DND-41 (cell line): ENCODE measurements around the gene SLC15A2.

Experiments
- ATAC-seq: fragments of 200-7000 bp; cut with Tn5 transposase; 3 replicates; pipeline ENCODE4 v1.9.1; 2021; ENCODE audit warnings: low read depth; ENCODE audit not compliant: insufficient read depth
- DNase-seq: peaks from one replicate; pipeline ENCODE4 v3.0.0-alpha.2; 2020
- H2AFZ ChIP-seq: 2 replicates; pipeline ENCODE4 v1.6.0; 2012; ENCODE audit warnings: low read depth, low read length
- H3K27ac ChIP-seq: 2 replicates; pipeline ENCODE4 v1.5.1; 2012; ENCODE audit warnings: low read length, inconsistent platforms
- H3K27me3 ChIP-seq: fragments of 200-600 bp; sonication (generic); 2 replicates; pipeline ENCODE4 v1.6.0; 2012; ENCODE audit warnings: low read length, mild to moderate bottlenecking, inconsistent platforms; ENCODE audit not compliant: insufficient read depth, poor library complexity
- H3K36me3 ChIP-seq: 2 replicates; pipeline ENCODE4 v1.5.1; 2012; ENCODE audit warnings: low read length, inconsistent platforms; ENCODE audit not compliant: insufficient read depth
- H3K4me1 ChIP-seq: 2 replicates; pipeline ENCODE4 v1.5.1; 2012; ENCODE audit warnings: mild to moderate bottlenecking, low read length; ENCODE audit not compliant: insufficient read depth
- H3K4me2 ChIP-seq: 2 replicates; pipeline ENCODE4 v1.6.0; 2012; ENCODE audit warnings: mild to moderate bottlenecking, moderate library complexity, low read length, inconsistent platforms; ENCODE audit not compliant: insufficient read depth
- H3K4me3 ChIP-seq, 2 experiments: fragments of 200-600 bp in 1 of 2; shearing (Covaris generic) in 1 of 2; 2 replicates each; pipeline ENCODE4 v1.5.1; 2012 to 2016; ENCODE audit warnings: inconsistent platforms in 2 of 2, low read length in 2 of 2, mild to moderate bottlenecking in 2 of 2, low read depth in 1 of 2, moderate library complexity in 1 of 2
- H3K79me2 ChIP-seq: 2 replicates; pipeline ENCODE4 v1.6.0; 2012; ENCODE audit warnings: low read length, inconsistent platforms; ENCODE audit not compliant: insufficient read depth
- H3K9ac ChIP-seq: 2 replicates; pipeline ENCODE4 v1.6.0; 2012; ENCODE audit warnings: low read depth, mild to moderate bottlenecking, inconsistent platforms, low read length, moderate library complexity
- H3K9me3 ChIP-seq: 2 replicates; pipeline ENCODE4 v1.5.1; 2012; ENCODE audit warnings: low read length, moderate library complexity, mild to moderate bottlenecking, inconsistent platforms; ENCODE audit not compliant: insufficient read depth, severe bottlenecking
- H4K20me1 ChIP-seq: 2 replicates; pipeline ENCODE4 v1.6.0; 2012; ENCODE audit warnings: low read length; ENCODE audit not compliant: insufficient read depth
- EZH2 ChIP-seq: IDR thresholded peaks from 3 replicates; pipeline ENCODE4 v1.6.1; 2012; ENCODE audit warnings: borderline replicate concordance, low read depth, mild to moderate bottlenecking, moderate library complexity, low read length, inconsistent platforms; ENCODE audit not compliant: severe bottlenecking
- TF ChIP-seq, protein P1 (sequence below): IDR thresholded peaks from 2 replicates; pipeline ENCODE4 v1.5.1; 2012; ENCODE audit warnings: borderline replicate concordance, low read length, moderate library complexity, mild to moderate bottlenecking; ENCODE audit not compliant: poor library complexity, severe bottlenecking; ENCODE audit errors: extremely low read depth

SLC15A2 gene, protein sequence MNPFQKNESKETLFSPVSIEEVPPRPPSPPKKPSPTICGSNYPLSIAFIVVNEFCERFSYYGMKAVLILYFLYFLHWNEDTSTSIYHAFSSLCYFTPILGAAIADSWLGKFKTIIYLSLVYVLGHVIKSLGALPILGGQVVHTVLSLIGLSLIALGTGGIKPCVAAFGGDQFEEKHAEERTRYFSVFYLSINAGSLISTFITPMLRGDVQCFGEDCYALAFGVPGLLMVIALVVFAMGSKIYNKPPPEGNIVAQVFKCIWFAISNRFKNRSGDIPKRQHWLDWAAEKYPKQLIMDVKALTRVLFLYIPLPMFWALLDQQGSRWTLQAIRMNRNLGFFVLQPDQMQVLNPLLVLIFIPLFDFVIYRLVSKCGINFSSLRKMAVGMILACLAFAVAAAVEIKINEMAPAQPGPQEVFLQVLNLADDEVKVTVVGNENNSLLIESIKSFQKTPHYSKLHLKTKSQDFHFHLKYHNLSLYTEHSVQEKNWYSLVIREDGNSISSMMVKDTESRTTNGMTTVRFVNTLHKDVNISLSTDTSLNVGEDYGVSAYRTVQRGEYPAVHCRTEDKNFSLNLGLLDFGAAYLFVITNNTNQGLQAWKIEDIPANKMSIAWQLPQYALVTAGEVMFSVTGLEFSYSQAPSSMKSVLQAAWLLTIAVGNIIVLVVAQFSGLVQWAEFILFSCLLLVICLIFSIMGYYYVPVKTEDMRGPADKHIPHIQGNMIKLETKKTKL

DNA sequence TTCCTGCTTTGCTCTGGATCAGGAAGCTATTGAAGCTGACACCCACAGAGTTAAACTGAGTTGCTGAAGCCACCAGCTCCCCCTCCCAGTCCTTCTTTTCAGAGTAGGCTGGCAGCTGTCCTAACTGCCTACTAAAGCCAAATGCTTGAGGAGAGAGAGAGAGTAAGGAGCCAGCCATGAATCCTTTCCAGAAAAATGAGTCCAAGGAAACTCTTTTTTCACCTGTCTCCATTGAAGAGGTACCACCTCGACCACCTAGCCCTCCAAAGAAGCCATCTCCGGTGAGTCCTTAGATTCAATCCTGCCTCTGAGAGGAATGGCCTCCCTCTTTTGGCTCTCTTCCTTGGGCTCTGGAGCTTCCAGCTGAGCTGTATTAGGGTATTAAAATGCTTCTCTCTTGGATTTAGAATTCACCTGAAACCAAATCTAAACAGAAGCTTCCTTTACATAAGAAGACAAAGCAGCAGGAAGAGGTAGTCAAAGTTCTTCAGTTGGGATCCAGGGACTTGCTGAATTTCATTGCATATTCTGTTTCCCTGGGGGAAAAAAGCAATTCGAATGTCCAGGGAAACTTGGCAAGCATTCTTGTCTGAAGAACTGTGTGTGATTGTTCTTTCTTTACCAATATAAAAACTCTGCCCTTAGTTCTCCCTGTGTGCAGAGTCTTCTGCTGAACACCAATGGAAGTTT is at the start of gene SLC15A2:
Gene SLC15A2 (plus strand): TSS at position 101 of the 690 bp plus-strand sequence. CDS start 76 bp downstream, at position 177.
- no peak for TF ChIP-seq EZH2
- TF ChIP-seq, protein P1, sequence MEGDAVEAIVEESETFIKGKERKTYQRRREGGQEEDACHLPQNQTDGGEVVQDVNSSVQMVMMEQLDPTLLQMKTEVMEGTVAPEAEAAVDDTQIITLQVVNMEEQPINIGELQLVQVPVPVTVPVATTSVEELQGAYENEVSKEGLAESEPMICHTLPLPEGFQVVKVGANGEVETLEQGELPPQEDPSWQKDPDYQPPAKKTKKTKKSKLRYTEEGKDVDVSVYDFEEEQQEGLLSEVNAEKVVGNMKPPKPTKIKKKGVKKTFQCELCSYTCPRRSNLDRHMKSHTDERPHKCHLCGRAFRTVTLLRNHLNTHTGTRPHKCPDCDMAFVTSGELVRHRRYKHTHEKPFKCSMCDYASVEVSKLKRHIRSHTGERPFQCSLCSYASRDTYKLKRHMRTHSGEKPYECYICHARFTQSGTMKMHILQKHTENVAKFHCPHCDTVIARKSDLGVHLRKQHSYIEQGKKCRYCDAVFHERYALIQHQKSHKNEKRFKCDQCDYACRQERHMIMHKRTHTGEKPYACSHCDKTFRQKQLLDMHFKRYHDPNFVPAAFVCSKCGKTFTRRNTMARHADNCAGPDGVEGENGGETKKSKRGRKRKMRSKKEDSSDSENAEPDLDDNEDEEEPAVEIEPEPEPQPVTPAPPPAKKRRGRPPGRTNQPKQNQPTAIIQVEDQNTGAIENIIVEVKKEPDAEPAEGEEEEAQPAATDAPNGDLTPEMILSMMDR, result no peak
- H3K27ac ChIP-seq, result no peak within 1 kb of the TSS
- H3K79me2 ChIP-seq, result no peaks in the 10 kb centered on the region
- no peaks in the 10 kb centered on the region for H3K36me3 ChIP-seq
- H2AFZ ChIP-seq, result no peak within 1 kb of the TSS
- H3K4me3 ChIP-seq, result no peak within 1 kb of the TSS
- DNase-seq (no peak), ATAC-seq (no peak)
- no peaks in the 10 kb centered on the region for H3K9me3 ChIP-seq
- no peaks in the 10 kb centered on the region for H4K20me1 ChIP-seq
- no peaks in the 10 kb centered on the region for H3K4me1 ChIP-seq
- H3K27me3 ChIP-seq, result no peaks in the 10 kb centered on the region
- no peak within 1 kb of the TSS for H3K9ac ChIP-seq
- no peak within 1 kb of the TSS for H3K4me2 ChIP-seq

DNA sequence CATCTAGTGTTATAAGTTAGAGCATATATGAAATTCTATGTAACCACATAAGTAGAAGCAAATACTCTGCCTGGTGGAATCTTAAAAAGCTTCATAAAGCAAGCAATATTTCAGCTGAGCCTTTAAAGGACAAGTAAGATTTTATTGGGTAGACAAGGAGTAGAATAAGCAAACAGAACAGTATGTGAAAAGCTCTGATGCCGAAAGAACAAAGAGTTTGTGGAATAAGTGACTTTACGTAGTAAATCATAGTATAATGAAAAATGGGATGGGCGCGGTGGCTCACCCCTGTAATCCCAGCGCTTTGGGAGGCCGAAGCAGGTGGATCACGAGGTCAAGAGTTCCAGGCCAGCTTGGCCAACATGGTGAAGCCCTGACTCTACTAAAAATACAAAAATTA is 49.3 kb upstream of the SLC15A2 start:
- no peak overlapping the region for H3K4me3 ChIP-seq
- no peak for ATAC-seq
- no peaks in the 10 kb centered on the region for H3K36me3 ChIP-seq
- H3K79me2 ChIP-seq, result no peaks in the 10 kb centered on the region
- no peak overlapping the region for H3K4me2 ChIP-seq
- no peak overlapping the region for H3K9ac ChIP-seq
- TF ChIP-seq, protein P1, result no peak
- TF ChIP-seq EZH2, result no peak
- no peaks in the 10 kb centered on the region for H3K27me3 ChIP-seq
- no peaks in the 10 kb centered on the region for H3K4me1 ChIP-seq
- no peak overlapping the region for H3K27ac ChIP-seq
- DNase-seq, result no peak
- no peaks in the 10 kb centered on the region for H4K20me1 ChIP-seq
- H3K9me3 ChIP-seq, result no peaks in the 10 kb centered on the region
- no peak overlapping the region for H2AFZ ChIP-seq

DNA sequence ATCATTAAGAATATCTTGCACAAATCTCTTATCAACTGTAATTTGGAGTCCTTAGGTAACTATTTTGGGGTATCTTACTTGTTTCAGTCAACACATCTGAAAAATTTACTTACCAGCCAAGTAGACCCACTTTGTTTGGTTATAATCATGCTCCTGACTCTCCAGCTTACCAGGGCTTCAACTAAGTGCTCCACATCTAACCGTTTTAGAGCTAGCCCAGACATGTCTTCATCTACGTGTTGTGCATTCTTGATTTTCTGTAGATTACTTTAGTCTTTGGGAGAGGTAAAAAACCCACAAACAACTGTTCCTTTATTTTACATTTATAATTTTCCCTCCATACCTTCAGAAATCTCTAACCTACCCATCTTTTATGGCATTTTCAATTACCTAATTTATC is 41.9 kb upstream of the SLC15A2 start:
- ATAC-seq (no peak), DNase-seq (no peak)
- Histone ChIP-seq H3K27ac (no peak overlapping the region), H2AFZ (no peak overlapping the region), H3K36me3 (no peaks in the 10 kb centered on the region), H3K9me3 (no peaks in the 10 kb centered on the region), H3K79me2 (no peaks in the 10 kb centered on the region), H3K4me1 (no peaks in the 10 kb centered on the region), H3K4me2 (no peak overlapping the region), H3K9ac (no peak overlapping the region), H3K4me3 (no peak overlapping the region), H3K27me3 (no peaks in the 10 kb centered on the region), H4K20me1 (no peaks in the 10 kb centered on the region)
- TF ChIP-seq, protein P1, result no peak
- no peak for TF ChIP-seq EZH2
